GM04504 (cell line): ENCODE measurements around the gene FALEC.
A peak's percentile ranks its signal among the peaks of the same experiment; 100 is the strongest.

Source experiments
- DNase-seq: peaks from one replicate; pipeline ENCODE4 v3.0.0-alpha.2; 2012; ENCODE audit warnings: low read depth

FALEC gene

GRCh38 chr1:150511985-150512660 lies 3.4 kb upstream of the FALEC start:
- no peak for DNase-seq

DNA sequence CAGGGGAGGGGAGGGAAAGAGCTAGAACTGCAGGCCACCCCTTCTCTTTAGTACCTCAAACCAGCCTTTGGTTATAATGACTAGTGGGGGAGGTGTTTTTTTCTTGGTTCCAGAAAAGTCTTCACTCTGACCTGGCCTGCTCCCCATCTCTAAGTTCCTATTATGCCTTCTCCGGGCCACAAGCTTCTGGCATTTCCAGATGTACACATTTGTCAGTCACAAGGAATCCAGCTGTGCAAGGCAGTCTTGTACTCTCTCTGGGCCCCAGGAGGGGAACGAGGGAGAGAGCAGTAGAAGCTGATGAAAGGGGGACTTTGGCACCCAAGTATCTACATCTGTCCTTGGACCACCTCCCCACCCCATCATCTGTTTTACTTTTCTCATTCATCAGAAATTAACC lies 2.7 kb upstream of the FALEC start:
- DNase-seq: no peak

DNA sequence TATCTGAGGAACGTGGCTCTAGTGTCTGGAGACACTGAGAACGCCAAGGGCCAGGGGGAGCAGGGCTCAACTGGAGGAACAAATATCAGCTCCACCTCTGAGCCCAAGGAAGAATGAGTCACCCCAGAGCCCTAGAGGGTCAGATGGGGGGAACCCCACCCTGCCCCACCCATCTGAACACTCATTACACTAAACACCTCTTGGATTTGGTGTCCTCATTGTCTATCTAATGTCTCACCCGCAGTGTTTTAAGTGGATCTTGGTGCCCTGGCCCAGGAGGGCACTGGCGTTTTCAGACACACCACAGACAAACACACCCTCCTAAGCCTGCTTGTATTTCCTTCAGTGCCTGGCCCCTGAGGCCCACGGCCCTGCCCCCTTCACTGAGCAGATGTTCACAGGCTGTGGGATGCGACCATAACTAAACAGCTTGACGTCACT lies 2.2 kb upstream of the FALEC start:
- no peak for DNase-seq

- DNase-seq: no peak
Observed at GRCh38 chr1:150514260-150514659, 1.3 kb upstream of the FALEC start.

GRCh38 chr1:150514913-150515327 lies 632 bp upstream of the FALEC start:
- no peak for DNase-seq

GRCh38 chr1:150516050-150516591 lies 569 bp downstream of the FALEC start:
- DNase-seq: no peak

GRCh38 chr1:150516616-150517015 lies 1.1 kb downstream of the FALEC start:
- DNase-seq: no peak

DNA sequence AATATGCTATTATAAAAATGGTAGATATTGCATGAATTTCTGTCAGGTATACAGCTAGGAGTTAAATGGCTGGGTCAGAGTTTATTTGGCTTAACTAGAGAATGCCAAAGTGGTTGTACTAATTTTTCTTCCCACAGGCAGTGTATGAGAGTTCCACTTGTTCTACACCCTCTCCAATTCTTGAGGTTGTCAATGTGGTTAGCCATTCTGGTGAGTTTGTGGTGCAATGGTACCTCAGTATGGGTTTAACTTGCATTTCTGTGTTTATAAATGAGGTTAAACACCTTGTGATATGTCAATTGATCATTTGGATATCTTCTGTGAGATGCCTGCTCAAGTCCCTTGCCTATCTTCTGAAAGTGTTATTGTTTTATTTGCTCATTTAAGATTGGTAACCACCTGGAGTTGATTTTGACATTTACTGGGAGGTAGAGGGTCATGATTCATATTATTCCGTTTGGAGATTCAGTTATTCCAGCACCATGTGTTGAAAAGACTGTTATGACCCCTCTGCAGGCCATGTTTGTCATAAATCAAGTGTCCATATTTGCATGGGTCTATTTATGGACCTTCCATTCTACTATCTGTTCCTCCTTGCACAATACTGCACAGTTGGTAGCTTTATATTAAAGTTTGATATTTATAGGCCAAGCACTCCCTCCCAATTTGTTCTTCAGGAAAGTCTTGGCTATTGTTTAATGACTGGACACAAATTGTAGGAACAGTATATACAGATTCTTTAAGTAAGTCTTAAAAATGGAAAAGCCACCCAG lies 5.8 kb downstream of the FALEC start:
- no peak for DNase-seq

DNA sequence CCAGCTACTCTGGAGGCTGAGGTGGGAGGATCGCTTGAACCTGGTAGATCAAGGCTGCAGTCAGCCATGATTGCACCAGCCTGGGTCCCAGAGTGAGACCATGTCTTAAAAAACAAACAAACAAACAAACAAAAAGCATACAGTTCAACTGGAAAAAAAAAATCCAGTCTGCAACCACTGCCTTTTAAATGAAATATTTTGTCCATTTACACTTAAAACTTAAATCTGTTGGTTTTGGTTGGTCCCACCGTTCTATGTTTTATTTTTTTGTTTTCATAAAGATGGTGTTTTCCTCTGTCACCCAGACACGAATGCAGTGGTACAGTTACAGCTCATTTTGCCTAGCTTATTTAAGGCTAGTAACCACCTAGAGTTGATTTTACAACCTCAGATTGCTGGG lies 9.8 kb downstream of the FALEC start:
- DNase-seq: no peak

DNA sequence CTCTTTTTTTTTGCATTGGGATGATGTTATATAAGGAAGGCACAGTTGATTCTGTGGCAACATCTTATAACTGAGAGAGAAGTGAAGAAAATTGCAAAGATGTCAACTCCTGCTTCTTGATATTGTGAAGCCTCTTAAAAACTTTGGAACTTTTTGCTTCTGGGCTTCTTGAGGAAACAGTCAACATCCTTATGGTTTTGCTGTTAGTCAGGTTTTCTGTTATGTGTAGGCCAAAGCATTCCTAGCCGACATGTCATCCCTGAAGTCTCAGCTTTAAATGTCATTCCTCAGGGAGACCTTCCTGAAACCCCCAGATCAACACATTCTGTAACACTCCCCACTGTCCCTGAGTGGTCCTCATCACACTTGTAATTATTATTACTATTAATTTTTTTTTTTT lies 12.6 kb downstream of the FALEC start:
- no peak for DNase-seq

GRCh38 chr1:150529017-150529416 lies 13.5 kb downstream of the FALEC start:
- no peak for DNase-seq

DNA sequence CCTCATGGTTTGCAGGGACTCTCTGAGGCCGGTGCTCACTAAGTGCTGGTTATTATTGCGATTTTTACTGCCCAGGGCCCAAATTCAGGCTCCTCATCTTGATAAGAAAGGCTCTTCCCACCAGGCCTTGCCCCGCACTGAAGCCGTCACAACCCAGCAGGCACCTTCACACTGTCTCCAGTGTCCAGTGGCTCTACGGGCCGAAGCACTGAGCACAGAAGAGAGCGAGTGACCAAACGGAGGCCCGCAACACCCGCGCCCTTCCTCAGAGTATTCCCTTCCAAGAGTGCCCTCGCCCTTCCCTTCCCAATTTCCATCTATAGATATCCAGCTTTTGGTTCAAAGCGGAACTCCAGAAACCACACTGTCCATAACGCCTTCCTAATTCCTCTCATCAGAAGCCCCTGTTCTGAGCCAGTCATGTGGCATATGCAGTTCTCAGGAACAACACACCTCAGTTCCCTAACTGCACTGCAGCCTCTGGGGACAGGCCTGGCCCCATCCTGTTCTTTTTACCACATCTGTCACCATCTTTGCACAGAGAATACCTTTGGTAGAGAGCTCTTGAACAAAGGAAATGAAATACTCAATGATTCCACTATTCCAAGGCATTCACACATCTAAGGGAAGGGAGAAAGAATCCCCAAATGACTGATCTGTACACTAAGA lies 15.1 kb downstream of the FALEC start:
- DNase-seq: no peak

DNA sequence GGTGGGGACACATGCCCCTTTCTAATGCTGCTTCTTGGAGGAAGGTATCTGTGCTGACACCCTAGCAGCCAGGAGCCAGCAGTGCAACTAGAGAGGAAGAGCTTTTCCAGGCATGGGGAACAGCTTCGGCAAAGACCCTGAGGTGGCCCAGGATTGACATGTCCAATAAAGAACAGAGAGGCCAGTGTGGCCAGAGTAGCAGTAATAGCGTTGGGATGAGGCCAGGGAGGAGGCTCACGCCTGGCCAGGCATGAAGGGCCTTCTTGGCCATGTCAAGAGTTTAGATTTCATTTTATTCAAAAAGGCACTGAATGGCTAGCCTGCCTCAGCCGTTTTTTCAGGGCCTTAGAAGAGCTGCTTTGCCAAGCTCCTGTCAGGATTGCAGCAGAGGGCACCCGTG lies 17.3 kb downstream of the FALEC start:
- no peak for DNase-seq

DNA sequence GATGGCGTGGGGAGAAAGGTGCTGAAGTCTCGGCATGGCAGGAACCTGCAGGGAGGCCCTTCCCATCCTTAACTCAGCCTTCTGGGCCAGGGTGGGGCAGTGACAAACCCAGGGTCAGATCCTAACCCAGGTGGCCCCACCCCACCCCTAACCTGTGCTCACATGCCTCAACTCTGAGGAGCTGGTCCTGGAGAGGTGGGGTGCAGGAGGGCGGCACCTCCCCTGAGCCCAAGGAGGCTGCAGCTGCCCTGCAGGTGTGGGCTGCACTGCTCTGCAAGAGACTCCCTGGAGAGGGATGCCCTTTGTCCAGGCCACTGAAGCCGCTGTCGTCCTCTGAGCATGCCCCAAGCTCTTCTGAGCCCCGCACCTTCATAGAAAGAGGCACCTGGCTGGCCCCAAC lies 18.4 kb downstream of the FALEC start:
- DNase-seq: no peak

GRCh38 chr1:150535511-150536287 lies 20.1 kb downstream of the FALEC start:
- no peak for DNase-seq

DNA sequence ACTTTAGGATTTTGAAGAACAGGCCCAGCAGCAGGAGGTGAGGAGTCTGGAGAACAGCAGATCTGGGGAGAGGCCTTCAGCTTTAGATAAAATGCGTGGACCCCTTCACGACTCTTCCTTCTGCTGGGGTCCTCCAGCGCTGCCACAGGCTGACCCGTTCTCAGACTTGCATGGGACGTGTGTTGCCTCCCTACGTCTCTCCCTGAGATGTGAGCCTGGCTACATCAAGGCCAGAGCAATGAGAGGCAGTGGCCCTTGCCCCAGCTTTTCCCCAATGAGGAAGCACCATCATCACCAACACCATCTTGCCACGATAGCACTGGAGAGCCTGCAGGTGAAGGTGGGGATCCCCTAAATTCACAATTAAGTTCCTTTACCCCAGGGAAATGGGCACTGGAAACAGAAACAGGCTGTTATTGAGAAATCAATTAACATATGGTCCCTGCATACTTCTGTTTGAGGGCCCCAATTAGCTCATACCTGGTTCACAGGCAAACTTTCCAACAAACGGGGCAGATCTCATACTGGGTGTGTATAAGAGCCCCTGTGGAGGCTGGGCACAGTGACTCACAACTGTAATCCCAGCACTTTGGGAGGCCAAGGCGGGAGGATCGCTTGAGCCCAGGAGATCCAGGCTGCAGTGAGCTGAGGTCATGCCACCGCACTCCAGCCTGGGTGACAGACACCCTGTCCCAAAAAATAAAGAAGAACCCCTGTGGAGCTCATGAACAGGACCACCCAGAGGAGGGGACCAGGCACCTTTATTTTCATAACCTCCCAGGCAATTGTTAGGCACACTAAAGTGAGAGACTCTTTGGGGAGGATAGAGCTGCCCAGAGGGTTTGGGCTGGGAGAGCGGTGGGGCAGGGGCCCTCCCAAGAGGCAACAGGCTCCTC lies 21.5 kb downstream of the FALEC start:
- no peak for DNase-seq

GRCh38 chr1:150537732-150538684 lies 22.5 kb downstream of the FALEC start:
- DNase-seq: peak; percentile 68

GRCh38 chr1:150543500-150544143 lies 28.1 kb downstream of the FALEC start:
- DNase-seq: no peak

DNA sequence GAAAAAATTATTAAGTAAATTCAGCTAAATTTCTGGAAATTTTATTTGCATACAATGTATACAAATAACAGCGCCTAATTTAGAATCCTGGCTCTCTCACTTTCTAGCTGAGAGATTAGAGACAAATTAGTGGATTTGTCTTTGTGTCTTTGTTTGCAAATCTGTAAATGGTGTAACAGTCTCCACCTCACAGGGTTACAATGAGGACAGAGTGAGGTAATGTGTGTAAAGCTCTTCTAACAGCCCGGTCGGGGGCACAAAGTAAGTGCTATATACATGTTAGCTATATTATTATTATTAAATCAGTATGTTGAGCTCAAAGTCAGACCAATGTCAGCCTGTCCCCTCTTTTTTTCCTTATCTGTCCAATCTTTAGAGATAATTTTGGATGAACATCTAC lies 28.7 kb downstream of the FALEC start:
- no peak for DNase-seq
